Gastrocnemius medialis (tissue), 4 donors: ENCODE measurements around the gene RNLS.

Experiments used
- POLR2A ChIP-seq, 2 donors: fragments of 450-650 bp; IDR thresholded peaks; one replicate each; pipeline ENCODE4 v1.6.1; 2017; ENCODE audit warnings: antibody characterized with exemption in 2 of 2, mild to moderate bottlenecking in 2 of 2, moderate library complexity in 2 of 2
- TF ChIP-seq, protein P1 (sequence below), 5 experiments: fragments of 450-650 bp in 3 of 5; fragments of 200-600 bp in 2 of 5; sonication (generic) in 2 of 5; IDR thresholded peaks in 4 of 5; conservative IDR thresholded peaks in 1 of 5; 1 replicate in 4 of 5; 2 replicates in 1 of 5; pipeline ENCODE4 v1.5.1; 2016 to 2019; ENCODE audit warnings: antibody characterized with exemption in 5 of 5, mild to moderate bottlenecking in 3 of 5, moderate library complexity in 3 of 5

DNA sequence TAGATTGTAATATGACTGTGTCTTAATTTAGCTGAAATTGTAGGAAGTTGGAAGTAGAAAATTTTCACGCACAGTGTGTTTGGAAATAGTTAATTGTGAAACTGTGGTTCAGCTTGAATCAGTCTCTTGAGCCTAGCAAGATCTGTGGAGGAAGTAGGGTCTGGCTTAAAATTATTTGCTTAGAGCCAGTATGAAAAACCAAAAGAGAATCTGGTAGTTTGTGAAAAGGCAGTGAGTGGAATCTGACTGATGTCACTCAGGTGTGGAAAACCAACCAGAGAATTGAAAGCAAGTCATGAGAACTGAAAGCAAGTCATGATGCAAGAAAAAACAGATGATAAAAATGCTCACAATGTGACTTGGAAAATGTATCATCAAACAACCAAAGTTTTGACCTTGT, 14.9 kb upstream of the RNLS start:
- TF ChIP-seq, protein P1, sequence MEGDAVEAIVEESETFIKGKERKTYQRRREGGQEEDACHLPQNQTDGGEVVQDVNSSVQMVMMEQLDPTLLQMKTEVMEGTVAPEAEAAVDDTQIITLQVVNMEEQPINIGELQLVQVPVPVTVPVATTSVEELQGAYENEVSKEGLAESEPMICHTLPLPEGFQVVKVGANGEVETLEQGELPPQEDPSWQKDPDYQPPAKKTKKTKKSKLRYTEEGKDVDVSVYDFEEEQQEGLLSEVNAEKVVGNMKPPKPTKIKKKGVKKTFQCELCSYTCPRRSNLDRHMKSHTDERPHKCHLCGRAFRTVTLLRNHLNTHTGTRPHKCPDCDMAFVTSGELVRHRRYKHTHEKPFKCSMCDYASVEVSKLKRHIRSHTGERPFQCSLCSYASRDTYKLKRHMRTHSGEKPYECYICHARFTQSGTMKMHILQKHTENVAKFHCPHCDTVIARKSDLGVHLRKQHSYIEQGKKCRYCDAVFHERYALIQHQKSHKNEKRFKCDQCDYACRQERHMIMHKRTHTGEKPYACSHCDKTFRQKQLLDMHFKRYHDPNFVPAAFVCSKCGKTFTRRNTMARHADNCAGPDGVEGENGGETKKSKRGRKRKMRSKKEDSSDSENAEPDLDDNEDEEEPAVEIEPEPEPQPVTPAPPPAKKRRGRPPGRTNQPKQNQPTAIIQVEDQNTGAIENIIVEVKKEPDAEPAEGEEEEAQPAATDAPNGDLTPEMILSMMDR (IDR thresholded peaks at IDR 0.05 in 4 of 5, conservative IDR thresholded peaks at IDR 0.05 in 1 of 5): no peak
- TF ChIP-seq POLR2A (IDR thresholded peaks at IDR 0.05): no peak
